ENCODE data around the gene RRP9. TPM values are rescaled to one million over a fixed set of nuclear protein-coding genes. Genes with fewer than 3 reads are reported as not detected.

Gene RRP9
- polyA plus RNA-seq, 1 experiment = 10.8 TPM

DNA sequence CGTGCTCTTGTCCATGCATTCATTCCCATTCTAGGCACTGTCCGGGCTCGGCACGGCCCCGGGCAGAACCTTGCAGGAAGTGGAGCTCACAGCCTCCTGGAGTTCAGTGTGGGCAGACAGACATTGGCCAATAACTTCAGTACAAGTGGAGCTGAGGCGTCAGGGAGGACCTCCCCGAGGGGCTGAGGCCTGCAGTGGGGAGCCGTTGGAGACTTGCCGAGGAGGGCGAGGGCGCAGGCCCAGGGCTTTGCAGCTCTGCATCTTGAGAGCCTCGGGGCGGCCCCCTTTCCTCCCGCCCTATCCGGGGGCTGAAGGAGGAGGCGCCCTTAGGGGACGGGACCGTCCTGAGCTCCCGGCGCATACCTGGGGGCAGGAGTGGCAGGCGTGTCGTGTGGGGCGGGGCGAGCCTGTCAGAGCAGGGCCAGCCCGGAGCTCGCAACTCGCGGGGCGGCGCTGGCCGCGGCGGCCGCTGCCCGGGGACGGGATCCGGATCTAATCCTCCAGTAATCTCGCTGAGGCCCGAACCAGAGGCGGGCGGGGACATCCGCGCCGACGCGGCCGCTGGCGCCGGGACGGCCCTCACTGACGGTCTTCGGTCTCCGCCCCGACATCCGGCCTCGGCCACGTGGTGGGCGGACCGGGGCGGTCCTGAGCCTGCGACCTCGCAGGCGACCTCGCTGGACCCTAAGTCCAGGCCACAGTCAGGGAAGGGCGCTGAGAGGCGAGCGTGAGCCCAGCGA lies 41.3 kb upstream of the RRP9 start, which contains the start of gene ACY1:
Gene ACY1, plus strand, starts transcription at position 698 of the 740 bp plus-strand sequence. CDS start 530 bp downstream, outside the sequence.
- Histone ChIP-seq H3K27me3 (ENCODE audit: control insufficient read depth, insufficient read depth, low read length) (no peaks in the 10 kb centered on the region), H3K9me3 (ENCODE audit: control insufficient read depth, insufficient read depth, low read length) (no peaks in the 10 kb centered on the region; the same call in 1 of the 2 replicates), H3K27ac (ENCODE audit: low read depth, low read length) (peak within 1 kb of the TSS; percentile 95), H3K4me3 (ENCODE audit: low read depth, low read length) (peak within 1 kb of the TSS; percentile 73)
- POLR2A ChIA-PET = interaction anchor here (0.5 to 2.9 kb wide), 11 partner anchors 9 to 1426 kb away, joined by 3 to 29 read pairs (median 5); partner anchors contain the start of genes ABHD14B, PARP3, PCBP4 and RPL29
- peak; percentile 68 for DNase-seq (ENCODE audit: low read depth, low spot score)
- CTCF ChIA-PET = interaction anchor here (0.9 to 5.6 kb wide), 5 partner anchors 9 to 73 kb away, joined by 3 to 48 read pairs (median 3); partner anchors contain the start of genes ABHD14A, ABHD14B, DUSP7 and PARP3
- TF ChIP-seq, protein P1, sequence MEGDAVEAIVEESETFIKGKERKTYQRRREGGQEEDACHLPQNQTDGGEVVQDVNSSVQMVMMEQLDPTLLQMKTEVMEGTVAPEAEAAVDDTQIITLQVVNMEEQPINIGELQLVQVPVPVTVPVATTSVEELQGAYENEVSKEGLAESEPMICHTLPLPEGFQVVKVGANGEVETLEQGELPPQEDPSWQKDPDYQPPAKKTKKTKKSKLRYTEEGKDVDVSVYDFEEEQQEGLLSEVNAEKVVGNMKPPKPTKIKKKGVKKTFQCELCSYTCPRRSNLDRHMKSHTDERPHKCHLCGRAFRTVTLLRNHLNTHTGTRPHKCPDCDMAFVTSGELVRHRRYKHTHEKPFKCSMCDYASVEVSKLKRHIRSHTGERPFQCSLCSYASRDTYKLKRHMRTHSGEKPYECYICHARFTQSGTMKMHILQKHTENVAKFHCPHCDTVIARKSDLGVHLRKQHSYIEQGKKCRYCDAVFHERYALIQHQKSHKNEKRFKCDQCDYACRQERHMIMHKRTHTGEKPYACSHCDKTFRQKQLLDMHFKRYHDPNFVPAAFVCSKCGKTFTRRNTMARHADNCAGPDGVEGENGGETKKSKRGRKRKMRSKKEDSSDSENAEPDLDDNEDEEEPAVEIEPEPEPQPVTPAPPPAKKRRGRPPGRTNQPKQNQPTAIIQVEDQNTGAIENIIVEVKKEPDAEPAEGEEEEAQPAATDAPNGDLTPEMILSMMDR (IDR thresholded peaks at IDR 0.05; ENCODE audit: low read depth, low read length) = no peak

DNA sequence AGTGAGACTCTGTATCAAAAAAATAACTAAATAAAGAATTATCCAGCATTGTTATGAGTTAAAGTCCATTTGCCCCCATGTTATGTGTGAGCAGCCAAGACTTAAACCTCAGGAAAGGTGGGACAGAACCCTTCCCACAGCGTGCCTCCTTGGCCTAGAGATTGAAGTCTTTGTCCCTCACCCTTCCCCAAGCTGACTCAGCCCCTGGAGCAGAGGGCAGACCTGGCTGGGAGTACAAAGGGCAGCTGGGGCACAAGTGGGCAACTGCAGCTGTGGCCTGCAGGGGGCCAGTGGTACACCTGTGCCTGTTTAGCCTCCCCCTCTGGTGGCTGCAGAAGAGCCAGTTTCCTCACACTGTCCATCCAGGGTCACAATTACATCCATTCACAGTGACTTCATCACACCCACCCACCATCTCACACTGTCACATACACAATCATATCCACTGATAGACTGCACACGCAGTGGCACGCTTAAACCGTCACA lies 40.7 kb upstream of the RRP9 start:
- Histone ChIP-seq H3K9me3 (ENCODE audit: control insufficient read depth, insufficient read depth, low read length) (no peaks in the 10 kb centered on the region; the same call in 1 of the 2 replicates), H3K27me3 (ENCODE audit: control insufficient read depth, insufficient read depth, low read length) (no peaks in the 10 kb centered on the region), H3K27ac (ENCODE audit: low read depth, low read length) (peak overlapping the region; percentile 95), H3K4me3 (ENCODE audit: low read depth, low read length) (peak overlapping the region; percentile 73)
- no peak for DNase-seq (ENCODE audit: low read depth, low spot score)
- TF ChIP-seq, protein P1 (IDR thresholded peaks at IDR 0.05; ENCODE audit: low read depth, low read length) = peak; percentile 56
- ChIA-PET CTCF (interaction anchor here (0.9 to 5.6 kb wide), 4 partner anchors 8 to 74 kb away, joined by 3 to 48 read pairs (median 14); partner anchors contain the start of genes ABHD14A, ABHD14B, DUSP7 and PARP3), POLR2A (interaction anchor here (0.6 to 2.9 kb wide), 9 partner anchors 9 to 1426 kb away, joined by 3 to 29 read pairs (median 6); partner anchors contain the start of genes ABHD14B, PARP3, PCBP4 and RPL29)

DNA sequence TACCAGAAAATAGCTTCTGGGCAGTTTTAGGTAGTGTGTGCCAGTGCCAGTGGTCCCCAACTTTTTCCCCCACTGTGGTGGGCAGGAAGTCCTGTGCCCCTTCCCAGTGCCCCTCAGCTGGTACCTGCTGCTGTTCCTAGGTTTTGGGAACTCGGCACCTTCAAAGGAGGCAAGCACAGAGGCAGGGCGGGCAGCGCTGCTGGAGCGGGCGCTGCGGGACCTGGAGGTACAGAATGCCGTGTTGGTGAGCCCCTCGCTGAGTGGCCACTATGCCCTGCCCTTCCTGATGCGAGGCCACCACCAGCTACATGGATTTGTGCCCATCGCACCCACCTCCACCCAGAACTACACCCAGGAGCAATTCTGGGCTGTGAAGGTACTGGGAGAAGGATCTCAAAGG lies 38.5 kb upstream of the RRP9 start:
- no peaks in the 10 kb centered on the region for H3K27me3 ChIP-seq (ENCODE audit: control insufficient read depth, insufficient read depth, low read length)
- DNase-seq (ENCODE audit: low read depth, low spot score) = no peak
- POLR2A ChIA-PET = no interaction called here
- no peak overlapping the region for H3K27ac ChIP-seq (ENCODE audit: low read depth, low read length)
- no peaks in the 10 kb centered on the region; the same call in 1 of the 2 replicates for H3K9me3 ChIP-seq (ENCODE audit: control insufficient read depth, insufficient read depth, low read length)
- CTCF ChIA-PET = interaction anchor here (5.6 kb wide), 1 partner anchor 38 kb away, joined by 24 read pairs; the partner anchor contains the start of genes PARP3 and RRP9
- H3K4me3 ChIP-seq (ENCODE audit: low read depth, low read length) = no peak overlapping the region
- TF ChIP-seq, protein P1 (IDR thresholded peaks at IDR 0.05; ENCODE audit: low read depth, low read length) = no peak

DNA sequence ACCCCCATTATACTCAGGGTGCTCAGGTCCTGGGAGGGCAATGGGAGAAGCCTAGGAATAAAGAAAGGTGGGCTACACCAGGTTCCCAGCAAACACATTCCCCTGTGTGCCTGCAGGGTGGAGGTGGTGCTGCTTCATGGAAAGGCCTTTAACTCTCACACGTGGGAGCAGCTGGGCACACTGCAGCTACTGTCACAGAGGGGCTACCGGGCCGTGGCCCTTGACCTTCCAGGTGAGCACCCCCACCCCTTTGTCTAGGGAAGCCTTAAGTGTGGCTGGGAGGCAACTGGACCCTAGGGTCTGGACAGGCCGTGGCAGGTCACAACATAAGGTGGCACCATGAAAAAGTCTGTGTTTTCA lies 36.4 kb upstream of the RRP9 start:
- no peaks in the 10 kb centered on the region for H3K27me3 ChIP-seq (ENCODE audit: control insufficient read depth, insufficient read depth, low read length)
- ChIA-PET CTCF (no interaction called here), POLR2A (no interaction called here)
- H3K9me3 ChIP-seq (ENCODE audit: control insufficient read depth, insufficient read depth, low read length) = peaks cover 3% of the 10 kb centered on the region; the same call in 1 of the 2 replicates
- H3K4me3 ChIP-seq (ENCODE audit: low read depth, low read length) = no peak overlapping the region
- no peak for DNase-seq (ENCODE audit: low read depth, low spot score)
- TF ChIP-seq, protein P1 (IDR thresholded peaks at IDR 0.05; ENCODE audit: low read depth, low read length) = no peak
- H3K27ac ChIP-seq (ENCODE audit: low read depth, low read length) = no peak overlapping the region
